ENCODE data around the gene CCSER1.

CCSER1 gene

GRCh38 chr4:90951037-90951436 is 823.8 kb downstream of the CCSER1 start:
- Histone ChIP-seq H3K27me3 (ENCODE audit: control insufficient read depth in 1 of 2, insufficient read depth in 2 of 2, low read length in 2 of 2) (no peaks in the 10 kb centered on the region), H3K4me1 (ENCODE audit: control insufficient read depth, insufficient read depth, low read length) (no peaks in the 10 kb centered on the region), H3K36me3 (ENCODE audit: control insufficient read depth in 2 of 2, insufficient read depth in 2 of 2, low read length in 2 of 2) (no peaks in the 10 kb centered on the region), H3K9me3 (ENCODE audit: control insufficient read depth in 2 of 2, low read length in 2 of 2) (no peaks in the 10 kb centered on the region), H3K27ac (ENCODE audit: low read length) (no peak overlapping the region), H3K9ac (ENCODE audit: low read length in 2 of 2) (no peak overlapping the region), H3K4me3 (ENCODE audit: low read length in 2 of 2) (no peak overlapping the region)

- H3K27ac ChIP-seq (ENCODE audit: low read length), result no peak overlapping the region
- H3K27me3 ChIP-seq (ENCODE audit: control insufficient read depth in 1 of 2, insufficient read depth in 2 of 2, low read length in 2 of 2), result no peaks in the 10 kb centered on the region
- no peaks in the 10 kb centered on the region for H3K4me1 ChIP-seq (ENCODE audit: control insufficient read depth, insufficient read depth, low read length)
- no peaks in the 10 kb centered on the region for H3K9me3 ChIP-seq (ENCODE audit: control insufficient read depth in 2 of 2, low read length in 2 of 2)
- H3K4me3 ChIP-seq (ENCODE audit: low read length in 2 of 2), result no peak overlapping the region
- no peak overlapping the region for H3K9ac ChIP-seq (ENCODE audit: low read length in 2 of 2)
- no peaks in the 10 kb centered on the region for H3K36me3 ChIP-seq (ENCODE audit: control insufficient read depth in 2 of 2, insufficient read depth in 2 of 2, low read length in 2 of 2)
These were observed 831.2 kb downstream of the CCSER1 start for GRCh38 chr4:90958256-90958895.

DNA sequence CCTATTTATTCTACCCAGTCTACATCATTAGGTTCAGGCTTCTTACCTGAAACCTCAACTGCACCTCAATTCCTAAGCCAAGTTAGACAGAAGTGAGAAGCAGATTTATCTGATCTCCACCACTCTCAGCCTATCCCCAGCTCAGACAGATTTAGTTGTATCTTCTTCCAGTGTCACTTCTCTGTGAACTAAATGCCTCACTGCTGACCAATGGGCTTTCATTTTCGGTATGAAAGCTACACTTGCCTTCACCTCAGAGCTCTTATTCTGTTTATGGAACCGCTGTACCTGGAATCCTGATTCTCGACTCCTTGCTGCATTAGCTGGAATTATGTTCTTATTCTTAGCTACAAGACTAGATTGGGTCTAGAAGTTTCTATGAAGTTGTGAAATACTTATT is 833.2 kb downstream of the CCSER1 start:
- H3K4me3 ChIP-seq (ENCODE audit: low read length in 2 of 2), result no peak overlapping the region

GRCh38 chr4:90960840-90961239 is 833.6 kb downstream of the CCSER1 start:
- Histone ChIP-seq H3K27me3 (ENCODE audit: control insufficient read depth in 1 of 2, insufficient read depth in 2 of 2, low read length in 2 of 2) (no peaks in the 10 kb centered on the region), H3K9ac (ENCODE audit: low read length in 2 of 2) (no peak overlapping the region), H3K4me1 (ENCODE audit: control insufficient read depth, insufficient read depth, low read length) (no peaks in the 10 kb centered on the region), H3K36me3 (ENCODE audit: control insufficient read depth in 2 of 2, insufficient read depth in 2 of 2, low read length in 2 of 2) (no peaks in the 10 kb centered on the region), H3K4me3 (ENCODE audit: low read length in 2 of 2) (no peak overlapping the region), H3K27ac (ENCODE audit: low read length) (no peak overlapping the region), H3K9me3 (ENCODE audit: control insufficient read depth in 2 of 2, low read length in 2 of 2) (no peaks in the 10 kb centered on the region)

More for the DNA sequence above, 833.2 kb downstream of the CCSER1 start:
- Histone ChIP-seq H3K27me3 (ENCODE audit: control insufficient read depth in 1 of 2, insufficient read depth in 2 of 2, low read length in 2 of 2) (no peaks in the 10 kb centered on the region), H3K4me1 (ENCODE audit: control insufficient read depth, insufficient read depth, low read length) (no peaks in the 10 kb centered on the region), H3K36me3 (ENCODE audit: control insufficient read depth in 2 of 2, insufficient read depth in 2 of 2, low read length in 2 of 2) (no peaks in the 10 kb centered on the region), H3K9ac (ENCODE audit: low read length in 2 of 2) (no peak overlapping the region), H3K9me3 (ENCODE audit: control insufficient read depth in 2 of 2, low read length in 2 of 2) (no peaks in the 10 kb centered on the region), H3K27ac (ENCODE audit: low read length) (no peak overlapping the region)

DNA sequence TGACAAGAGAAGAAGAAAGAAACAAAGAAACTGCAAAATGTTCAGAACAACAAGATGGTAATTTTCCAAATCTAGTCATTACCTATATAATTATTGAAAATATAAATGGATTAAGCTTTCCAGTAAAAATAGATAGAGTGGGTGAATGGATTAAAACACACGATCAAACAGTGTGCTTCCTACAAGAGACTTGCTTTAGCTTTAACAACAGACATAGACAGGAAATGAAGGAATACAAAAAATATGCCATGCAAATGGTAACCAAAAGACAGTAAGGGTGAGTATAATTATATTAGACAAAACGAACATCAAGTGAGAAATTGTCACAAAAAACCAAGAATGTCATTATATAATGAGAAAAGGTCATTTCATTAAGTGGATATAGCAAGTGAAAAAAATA is 842.8 kb downstream of the CCSER1 start:
- Histone ChIP-seq H3K27ac (ENCODE audit: low read length) (no peak overlapping the region), H3K9ac (ENCODE audit: low read length in 2 of 2) (no peak overlapping the region), H3K9me3 (ENCODE audit: control insufficient read depth in 2 of 2, low read length in 2 of 2) (no peaks in the 10 kb centered on the region), H3K27me3 (ENCODE audit: control insufficient read depth in 1 of 2, insufficient read depth in 2 of 2, low read length in 2 of 2) (no peaks in the 10 kb centered on the region), H3K4me3 (ENCODE audit: low read length in 2 of 2) (no peak overlapping the region), H3K4me1 (ENCODE audit: control insufficient read depth, insufficient read depth, low read length) (no peaks in the 10 kb centered on the region), H3K36me3 (ENCODE audit: control insufficient read depth in 2 of 2, insufficient read depth in 2 of 2, low read length in 2 of 2) (no peaks in the 10 kb centered on the region)

DNA sequence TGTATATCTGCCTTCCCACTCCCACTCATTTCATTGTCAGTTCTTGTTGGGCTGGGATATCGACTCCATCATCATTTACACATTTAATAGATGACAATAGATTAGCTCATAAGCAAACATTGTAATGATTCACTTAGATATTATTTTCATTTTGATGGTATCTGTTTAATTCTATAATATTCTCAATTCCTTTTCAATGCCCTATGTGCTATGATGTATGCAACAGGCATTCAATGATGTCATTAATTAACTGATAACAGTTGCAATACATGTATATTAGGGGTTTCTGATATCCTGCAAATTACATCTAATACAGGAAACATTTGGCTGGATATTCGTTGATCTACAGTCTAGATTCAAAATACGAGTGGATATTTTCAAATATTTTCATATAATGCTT is 850.5 kb downstream of the CCSER1 start:
- Histone ChIP-seq H3K9me3 (ENCODE audit: control insufficient read depth in 2 of 2, low read length in 2 of 2) (no peaks in the 10 kb centered on the region), H3K4me3 (ENCODE audit: low read length in 2 of 2) (no peak overlapping the region), H3K9ac (ENCODE audit: low read length in 2 of 2) (no peak overlapping the region), H3K27me3 (ENCODE audit: control insufficient read depth in 1 of 2, insufficient read depth in 2 of 2, low read length in 2 of 2) (no peaks in the 10 kb centered on the region), H3K36me3 (ENCODE audit: control insufficient read depth in 2 of 2, insufficient read depth in 2 of 2, low read length in 2 of 2) (no peaks in the 10 kb centered on the region), H3K4me1 (ENCODE audit: control insufficient read depth, insufficient read depth, low read length) (no peaks in the 10 kb centered on the region), H3K27ac (ENCODE audit: low read length) (no peak overlapping the region)

GRCh38 chr4:90979556-90979955 is 852.4 kb downstream of the CCSER1 start:
- Histone ChIP-seq H3K27me3 (ENCODE audit: control insufficient read depth in 1 of 2, insufficient read depth in 2 of 2, low read length in 2 of 2) (no peaks in the 10 kb centered on the region), H3K36me3 (ENCODE audit: control insufficient read depth in 2 of 2, insufficient read depth in 2 of 2, low read length in 2 of 2) (no peaks in the 10 kb centered on the region), H3K27ac (ENCODE audit: low read length) (no peak overlapping the region), H3K4me3 (ENCODE audit: low read length in 2 of 2) (no peak overlapping the region), H3K4me1 (ENCODE audit: control insufficient read depth, insufficient read depth, low read length) (no peaks in the 10 kb centered on the region), H3K9ac (ENCODE audit: low read length in 2 of 2) (no peak overlapping the region), H3K9me3 (ENCODE audit: control insufficient read depth in 2 of 2, low read length in 2 of 2) (no peaks in the 10 kb centered on the region)

DNA sequence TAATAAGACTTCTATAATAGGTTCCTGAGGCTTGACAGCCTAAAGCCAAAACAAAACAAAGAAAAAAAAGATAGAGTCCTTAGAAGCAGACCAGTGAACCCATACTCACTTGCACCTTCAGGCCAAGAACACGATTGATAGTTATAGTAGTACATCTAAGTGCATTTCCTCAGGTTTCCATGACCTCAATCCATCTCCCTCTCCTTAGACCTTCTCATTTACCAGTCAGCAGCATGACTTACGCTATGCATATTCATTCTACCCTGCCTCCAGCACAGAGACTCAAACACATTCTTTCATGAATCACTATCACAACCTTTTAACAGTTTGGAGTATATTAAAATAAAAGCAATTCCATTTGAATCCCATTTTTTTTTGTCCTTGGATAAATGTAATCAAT is 855.6 kb downstream of the CCSER1 start:
- H3K36me3 ChIP-seq (ENCODE audit: control insufficient read depth in 2 of 2, insufficient read depth in 2 of 2, low read length in 2 of 2), result no peaks in the 10 kb centered on the region
- no peaks in the 10 kb centered on the region for H3K4me1 ChIP-seq (ENCODE audit: control insufficient read depth, insufficient read depth, low read length)
- no peak overlapping the region for H3K4me3 ChIP-seq (ENCODE audit: low read length in 2 of 2)
- H3K27ac ChIP-seq (ENCODE audit: low read length), result no peak overlapping the region
- H3K27me3 ChIP-seq (ENCODE audit: control insufficient read depth in 1 of 2, insufficient read depth in 2 of 2, low read length in 2 of 2), result no peaks in the 10 kb centered on the region
- H3K9me3 ChIP-seq (ENCODE audit: control insufficient read depth in 2 of 2, low read length in 2 of 2), result no peaks in the 10 kb centered on the region
- no peak overlapping the region for H3K9ac ChIP-seq (ENCODE audit: low read length in 2 of 2)

GRCh38 chr4:90990284-90990683 is 863.1 kb downstream of the CCSER1 start:
- Histone ChIP-seq H3K4me3 (ENCODE audit: low read length in 2 of 2) (no peak overlapping the region), H3K27me3 (ENCODE audit: control insufficient read depth in 1 of 2, insufficient read depth in 2 of 2, low read length in 2 of 2) (no peaks in the 10 kb centered on the region), H3K9me3 (ENCODE audit: control insufficient read depth in 2 of 2, low read length in 2 of 2) (no peaks in the 10 kb centered on the region), H3K36me3 (ENCODE audit: control insufficient read depth in 2 of 2, insufficient read depth in 2 of 2, low read length in 2 of 2) (no peaks in the 10 kb centered on the region), H3K4me1 (ENCODE audit: control insufficient read depth, insufficient read depth, low read length) (no peaks in the 10 kb centered on the region), H3K27ac (ENCODE audit: low read length) (no peak overlapping the region), H3K9ac (ENCODE audit: low read length in 2 of 2) (no peak overlapping the region)

- Histone ChIP-seq H3K9ac (ENCODE audit: low read length in 2 of 2) (no peak overlapping the region), H3K36me3 (ENCODE audit: control insufficient read depth in 2 of 2, insufficient read depth in 2 of 2, low read length in 2 of 2) (no peaks in the 10 kb centered on the region), H3K27ac (ENCODE audit: low read length) (no peak overlapping the region)
These were observed 865.0 kb downstream of the CCSER1 start for GRCh38 chr4:90992213-90992612.

GRCh38 chr4:90994851-90995574 is 867.8 kb downstream of the CCSER1 start:
- Histone ChIP-seq H3K36me3 (ENCODE audit: control insufficient read depth in 2 of 2, insufficient read depth in 2 of 2, low read length in 2 of 2) (no peaks in the 10 kb centered on the region), H3K9me3 (ENCODE audit: control insufficient read depth in 2 of 2, low read length in 2 of 2) (no peaks in the 10 kb centered on the region), H3K27ac (ENCODE audit: low read length) (no peak overlapping the region), H3K4me1 (ENCODE audit: control insufficient read depth, insufficient read depth, low read length) (no peaks in the 10 kb centered on the region), H3K9ac (ENCODE audit: low read length in 2 of 2) (no peak overlapping the region), H3K4me3 (ENCODE audit: low read length in 2 of 2) (no peak overlapping the region), H3K27me3 (ENCODE audit: control insufficient read depth in 1 of 2, insufficient read depth in 2 of 2, low read length in 2 of 2) (no peaks in the 10 kb centered on the region)

More at GRCh38 chr4:90992213-90992612, 865.0 kb downstream of the CCSER1 start:
- Histone ChIP-seq H3K9me3 (ENCODE audit: control insufficient read depth in 2 of 2, low read length in 2 of 2) (no peaks in the 10 kb centered on the region), H3K27me3 (ENCODE audit: control insufficient read depth in 1 of 2, insufficient read depth in 2 of 2, low read length in 2 of 2) (no peaks in the 10 kb centered on the region), H3K4me1 (ENCODE audit: control insufficient read depth, insufficient read depth, low read length) (no peaks in the 10 kb centered on the region), H3K4me3 (ENCODE audit: low read length in 2 of 2) (no peak overlapping the region)

All from stomach smooth muscle (tissue), 2 donors.